Loucy (cell line): ENCODE measurements around the gene EPHB3.

ENCODE experiments used
- H2AFZ ChIP-seq: fragments of 200-600 bp; sonication (generic); 2 replicates; pipeline ENCODE4 v1.6.0; 2016; ENCODE audit warnings: antibody characterized with exemption, mild to moderate bottlenecking, low read length, moderate library complexity
- H3F3A ChIP-seq: fragments of 200-600 bp; 2 replicates; pipeline ENCODE4 v1.6.0; 2016; ENCODE audit warnings: antibody characterized with exemption, low read depth, mild to moderate bottlenecking
- H3K27me3 ChIP-seq: fragments of 200-600 bp; sonication (generic); 2 replicates; pipeline ENCODE4 v1.6.1; 2014; ENCODE audit warnings: low read length, mild to moderate bottlenecking; ENCODE audit not compliant: insufficient read depth, poor library complexity, severe bottlenecking
- H3K36me3 ChIP-seq: fragments of 200-600 bp; sonication (generic); 2 replicates; pipeline ENCODE4 v1.6.1; 2016; ENCODE audit warnings: low read length; ENCODE audit not compliant: insufficient read depth
- H3K4me1 ChIP-seq: fragments of 200-600 bp; sonication (generic); 2 replicates; pipeline ENCODE4 v1.5.1; 2014; ENCODE audit warnings: low read length, mild to moderate bottlenecking; ENCODE audit not compliant: insufficient read depth, poor library complexity, severe bottlenecking
- H3K4me2 ChIP-seq: fragments of 200-600 bp; sonication (generic); 2 replicates; pipeline ENCODE4 v1.6.0; 2014; ENCODE audit warnings: antibody characterized with exemption, low read length, low read depth, mild to moderate bottlenecking; ENCODE audit not compliant: poor library complexity, severe bottlenecking
- H3K4me3 ChIP-seq: fragments of 200-600 bp; sonication (generic); 2 replicates; pipeline ENCODE4 v1.5.1; 2014; ENCODE audit warnings: low read length, mild to moderate bottlenecking, mixed read lengths; ENCODE audit not compliant: poor library complexity, severe bottlenecking
- H3K79me2 ChIP-seq: fragments of 200-600 bp; sonication (generic); 2 replicates; pipeline ENCODE4 v1.6.1; 2014; ENCODE audit warnings: low read length; ENCODE audit not compliant: insufficient read depth
- H3K9ac ChIP-seq: fragments of 200-600 bp; sonication (generic); 2 replicates; pipeline ENCODE4 v1.6.0; 2014; ENCODE audit warnings: mild to moderate bottlenecking, low read depth, low read length, moderate library complexity; ENCODE audit not compliant: poor library complexity, severe bottlenecking
- H3K9me2 ChIP-seq: fragments of 200-600 bp; sonication (generic); replicated peaks from 2 replicates; pipeline ENCODE4 v1.6.1; 2016; ENCODE audit warnings: low read depth, low read length, mixed read lengths
- H3K9me3 ChIP-seq: fragments of 200-600 bp; sonication (generic); 2 replicates; pipeline ENCODE4 v1.6.1; 2014; ENCODE audit warnings: mild to moderate bottlenecking, antibody characterized with exemption, low read length, low read depth; ENCODE audit not compliant: insufficient read depth
- H4K20me1 ChIP-seq: fragments of 200-600 bp; sonication (generic); 2 replicates; pipeline ENCODE4 v1.6.0; 2014; ENCODE audit warnings: antibody characterized with exemption, low read length, mild to moderate bottlenecking; ENCODE audit not compliant: insufficient read depth, poor library complexity, severe bottlenecking
- CTCF ChIP-seq: fragments of 200-600 bp; sonication (generic); conservative IDR thresholded peaks from 2 replicates; pipeline ENCODE4 v1.5.1; 2014; ENCODE audit warnings: mild to moderate bottlenecking, antibody characterized with exemption, low read length
- EZH2phosphoT487 ChIP-seq: fragments of 200-600 bp; IDR thresholded peaks from 2 replicates; pipeline ENCODE4 v1.6.1; 2018; ENCODE audit warnings: antibody characterized with exemption, mild to moderate bottlenecking, moderate library complexity, borderline replicate concordance

Gene EPHB3

GRCh38 chr3:184541886-184542562 lies 19.6 kb upstream of the EPHB3 start:
- Histone ChIP-seq H3K9me3 (no peaks in the 10 kb centered on the region), H3K9me2 (no peaks in the 10 kb centered on the region), H3K79me2 (no peaks in the 10 kb centered on the region), H3K4me1 (peaks cover 3% of the 10 kb centered on the region), H3K9ac (no peak overlapping the region), H3F3A (no peaks in the 10 kb centered on the region), H3K27me3 (no peaks in the 10 kb centered on the region), H2AFZ (no peak overlapping the region), H4K20me1 (no peaks in the 10 kb centered on the region), H3K4me3 (no peak overlapping the region), H3K4me2 (no peak overlapping the region), H3K36me3 (no peaks in the 10 kb centered on the region)
- TF ChIP-seq CTCF: no peak

GRCh38 chr3:184542577-184542976 lies 19.0 kb upstream of the EPHB3 start:
- TF ChIP-seq CTCF: no peak
- TF ChIP-seq EZH2phosphoT487: no peak
- H3K4me2 ChIP-seq: no peak overlapping the region
- no peaks in the 10 kb centered on the region for H3K9me2 ChIP-seq
- no peaks in the 10 kb centered on the region for H4K20me1 ChIP-seq
- H3K9ac ChIP-seq: no peak overlapping the region
- H3K36me3 ChIP-seq: no peaks in the 10 kb centered on the region
- H2AFZ ChIP-seq: no peak overlapping the region
- H3F3A ChIP-seq: no peaks in the 10 kb centered on the region
- no peak overlapping the region for H3K4me3 ChIP-seq
- H3K79me2 ChIP-seq: no peaks in the 10 kb centered on the region
- H3K27me3 ChIP-seq: no peaks in the 10 kb centered on the region
- H3K4me1 ChIP-seq: peaks cover 3% of the 10 kb centered on the region
- no peaks in the 10 kb centered on the region for H3K9me3 ChIP-seq

GRCh38 chr3:184543256-184543655 lies 18.3 kb upstream of the EPHB3 start:
- no peaks in the 10 kb centered on the region for H4K20me1 ChIP-seq
- no peak for TF ChIP-seq EZH2phosphoT487
- no peak for TF ChIP-seq CTCF
- H3K9me3 ChIP-seq: no peaks in the 10 kb centered on the region
- no peaks in the 10 kb centered on the region for H3K9me2 ChIP-seq
- H3K36me3 ChIP-seq: no peaks in the 10 kb centered on the region
- H3K4me1 ChIP-seq: no peaks in the 10 kb centered on the region
- peak overlapping the region; percentile 67 for H2AFZ ChIP-seq
- no peaks in the 10 kb centered on the region for H3K79me2 ChIP-seq
- no peaks in the 10 kb centered on the region for H3K27me3 ChIP-seq
- peak overlapping the region; percentile 44 for H3K4me2 ChIP-seq
- H3K9ac ChIP-seq: no peak overlapping the region
- no peaks in the 10 kb centered on the region for H3F3A ChIP-seq
- H3K4me3 ChIP-seq: no peak overlapping the region
